Epithelial cell of esophagus (primary cell): ENCODE results near the gene HEATR9.

Experiments used
- DNase-seq: peaks from one replicate; pipeline ENCODE4 v3.0.0; 2010; ENCODE audit warnings: low read depth
- H3K4me3 ChIP-seq: 2 replicates; pipeline ENCODE4 v1.5.1; 2011; ENCODE audit warnings: mild to moderate bottlenecking, low read length, control low read depth
- CTCF ChIP-seq: IDR thresholded peaks from 2 replicates; pipeline ENCODE4 v1.5.1; 2011; ENCODE audit warnings: low read depth, mild to moderate bottlenecking, low read length, control low read depth, inconsistent platforms; ENCODE audit not compliant: insufficient read depth; ENCODE audit errors: missing control alignments

The HEATR9 gene

GRCh38 chr17:35889241-35889640, 20.6 kb upstream of the HEATR9 start:
- no peak overlapping the region for H3K4me3 ChIP-seq
- no peak for TF ChIP-seq CTCF

GRCh38 chr17:35879773-35880654, 11.3 kb upstream of the HEATR9 start, which contains the start of gene CCL5:
CCL5 (minus strand) TSS chr17:35880360.
- peak; percentile 70 for DNase-seq
- no peak within 1 kb of the TSS for H3K4me3 ChIP-seq
- no peak for TF ChIP-seq CTCF

More at GRCh38 chr17:35889241-35889640, 20.6 kb upstream of the HEATR9 start:
- no peak for DNase-seq

- no peak overlapping the region for H3K4me3 ChIP-seq
- DNase-seq = no peak
- TF ChIP-seq CTCF = no peak
Measured at GRCh38 chr17:35878361-35878760, 9.7 kb upstream of the HEATR9 start.

- DNase-seq = no peak
- no peak for TF ChIP-seq CTCF
- H3K4me3 ChIP-seq = no peak overlapping the region
Measured at GRCh38 chr17:35877345-35878029, 8.8 kb upstream of the HEATR9 start.

- no peak overlapping the region for H3K4me3 ChIP-seq
- TF ChIP-seq CTCF = no peak
- DNase-seq = no peak
Measured at GRCh38 chr17:35876534-35876933, 7.8 kb upstream of the HEATR9 start.

- no peak for TF ChIP-seq CTCF
- DNase-seq = no peak
- H3K4me3 ChIP-seq = no peak overlapping the region
Measured at GRCh38 chr17:35875800-35876139, 7.1 kb upstream of the HEATR9 start.
